ENCODE data around the gene PTPRR.

The PTPRR gene

DNA sequence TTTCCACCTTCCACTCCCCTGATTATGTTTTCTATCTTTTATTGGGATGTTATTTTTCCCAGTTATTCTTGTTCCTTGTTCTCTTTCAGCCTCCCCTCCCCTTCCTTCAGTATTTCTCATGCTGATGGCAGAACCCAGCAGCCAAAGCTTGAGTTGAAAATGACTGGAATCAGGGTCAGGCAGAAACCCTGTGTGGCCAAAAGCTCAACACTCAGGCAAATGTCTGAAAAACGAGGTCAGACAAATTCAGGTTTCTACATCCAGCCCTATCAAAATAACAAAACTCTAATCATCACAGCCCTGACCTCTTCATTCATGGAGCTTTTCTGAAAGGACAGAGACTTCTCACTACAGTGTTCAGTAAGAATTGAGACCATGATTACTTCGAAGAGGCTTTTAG is 134.6 kb downstream of the PTPRR start:
- no peak overlapping the region for H3K4me3 ChIP-seq (ENCODE audit: low read depth in 1 of 2, low read length in 2 of 2)
- no peaks in the 10 kb centered on the region for H3K36me3 ChIP-seq (ENCODE audit: control insufficient read depth in 1 of 2, insufficient read depth in 2 of 2, low read length in 2 of 2)
- H3K27me3 ChIP-seq (ENCODE audit: control insufficient read depth in 1 of 2, insufficient read depth in 2 of 2, low read length in 2 of 2): no peaks in the 10 kb centered on the region
- no peaks in the 10 kb centered on the region for H3K4me1 ChIP-seq (ENCODE audit: control insufficient read depth in 1 of 2, insufficient read depth in 2 of 2, low read length in 2 of 2)
- no peak overlapping the region for H3K9ac ChIP-seq (ENCODE audit: low read depth in 1 of 2, low read length in 2 of 2)
- H3K27ac ChIP-seq (ENCODE audit: low read depth, low read length): no peak overlapping the region
- no peaks in the 10 kb centered on the region for H3K9me3 ChIP-seq (ENCODE audit: control insufficient read depth in 1 of 2, low read length in 2 of 2)

DNA sequence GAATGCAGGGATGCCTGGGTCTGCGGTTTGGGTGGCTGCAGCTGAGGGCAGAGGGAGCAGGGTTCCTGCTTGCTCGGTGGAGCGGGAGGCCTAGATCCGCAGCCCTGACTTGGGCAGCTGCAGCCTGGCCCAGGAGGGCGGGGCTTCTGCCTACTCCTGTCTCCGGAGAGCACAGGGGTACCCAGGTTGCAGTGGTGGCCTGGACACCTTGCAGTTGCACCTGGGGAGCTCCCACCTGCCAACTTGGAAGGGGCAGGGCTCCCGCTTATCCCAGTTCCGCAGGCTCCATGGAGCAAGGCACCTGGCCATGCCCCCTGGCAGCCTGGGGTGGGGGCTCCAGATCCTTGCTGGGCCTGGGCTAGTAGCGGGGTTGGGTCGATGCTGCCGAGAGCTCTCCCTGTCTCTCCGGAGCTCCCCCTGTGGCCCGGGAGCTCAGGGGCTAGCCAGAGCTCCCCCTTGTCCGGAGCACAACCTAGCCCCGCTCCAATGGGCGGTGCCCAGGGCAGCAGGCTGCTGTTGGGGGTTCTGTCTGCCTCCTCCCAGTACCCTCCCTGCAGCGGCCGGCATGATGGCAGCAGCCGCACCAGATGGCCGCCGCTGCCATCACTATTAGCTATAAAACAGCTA is 136.4 kb downstream of the PTPRR start:
- no peaks in the 10 kb centered on the region for H3K27me3 ChIP-seq (ENCODE audit: control insufficient read depth in 1 of 2, insufficient read depth in 2 of 2, low read length in 2 of 2)
- no peak overlapping the region for H3K9ac ChIP-seq (ENCODE audit: low read depth in 1 of 2, low read length in 2 of 2)

DNA sequence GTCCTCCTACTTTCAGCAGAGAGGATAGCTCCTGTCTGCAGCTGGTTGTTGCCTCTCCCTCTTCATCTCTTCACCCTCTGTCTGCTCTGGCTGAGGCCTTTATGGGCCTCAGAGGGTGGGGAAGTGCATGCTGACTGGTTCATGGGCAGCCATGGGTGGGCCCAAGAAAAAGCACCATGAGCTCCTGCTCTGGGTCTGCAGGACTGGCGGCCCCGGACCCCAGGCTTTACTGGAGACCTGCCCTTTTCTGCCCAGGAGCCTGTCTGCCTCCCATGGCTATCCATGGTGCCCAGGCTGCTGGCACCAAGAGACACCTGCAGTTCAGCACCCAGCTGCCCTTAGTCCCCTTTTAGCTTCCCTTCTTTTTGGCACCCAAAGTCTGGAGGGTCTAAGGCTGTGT is 137.1 kb downstream of the PTPRR start:
- Histone ChIP-seq H3K9me3 (ENCODE audit: control insufficient read depth in 1 of 2, low read length in 2 of 2) (no peaks in the 10 kb centered on the region), H3K9ac (ENCODE audit: low read depth in 1 of 2, low read length in 2 of 2) (no peak overlapping the region), H3K4me3 (ENCODE audit: low read depth in 1 of 2, low read length in 2 of 2) (no peak overlapping the region), H3K27ac (ENCODE audit: low read depth, low read length) (no peak overlapping the region), H3K36me3 (ENCODE audit: control insufficient read depth in 1 of 2, insufficient read depth in 2 of 2, low read length in 2 of 2) (no peaks in the 10 kb centered on the region), H3K4me1 (ENCODE audit: control insufficient read depth in 1 of 2, insufficient read depth in 2 of 2, low read length in 2 of 2) (no peaks in the 10 kb centered on the region), H3K27me3 (ENCODE audit: control insufficient read depth in 1 of 2, insufficient read depth in 2 of 2, low read length in 2 of 2) (no peaks in the 10 kb centered on the region)

More for the DNA sequence above, 136.4 kb downstream of the PTPRR start:
- Histone ChIP-seq H3K27ac (ENCODE audit: low read depth, low read length) (no peak overlapping the region), H3K4me3 (ENCODE audit: low read depth in 1 of 2, low read length in 2 of 2) (no peak overlapping the region), H3K4me1 (ENCODE audit: control insufficient read depth in 1 of 2, insufficient read depth in 2 of 2, low read length in 2 of 2) (no peaks in the 10 kb centered on the region), H3K36me3 (ENCODE audit: control insufficient read depth in 1 of 2, insufficient read depth in 2 of 2, low read length in 2 of 2) (no peaks in the 10 kb centered on the region), H3K9me3 (ENCODE audit: control insufficient read depth in 1 of 2, low read length in 2 of 2) (no peaks in the 10 kb centered on the region)

DNA sequence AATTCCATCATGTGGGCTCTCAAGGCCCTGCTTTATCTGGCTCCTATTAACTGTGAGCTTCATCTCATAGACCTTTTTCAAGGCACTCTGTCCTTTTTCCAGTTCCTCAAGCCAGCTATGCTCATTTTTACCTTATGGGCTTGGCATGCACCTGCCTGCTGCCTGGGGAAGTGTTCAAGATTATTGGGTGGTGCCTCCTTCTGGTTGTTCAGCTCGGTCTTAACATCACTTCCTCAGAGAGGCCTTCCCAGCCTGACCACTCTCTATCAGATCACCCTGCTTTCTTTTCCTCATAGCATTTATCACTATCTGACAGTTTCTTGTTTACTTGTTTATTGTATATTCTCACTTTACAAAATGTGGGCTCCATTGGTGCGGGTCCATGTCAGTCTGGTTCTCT is 141.3 kb downstream of the PTPRR start:
- Histone ChIP-seq H3K4me1 (ENCODE audit: control insufficient read depth in 1 of 2, insufficient read depth in 2 of 2, low read length in 2 of 2) (no peaks in the 10 kb centered on the region), H3K9ac (ENCODE audit: low read depth in 1 of 2, low read length in 2 of 2) (no peak overlapping the region), H3K36me3 (ENCODE audit: control insufficient read depth in 1 of 2, insufficient read depth in 2 of 2, low read length in 2 of 2) (no peaks in the 10 kb centered on the region), H3K4me3 (ENCODE audit: low read depth in 1 of 2, low read length in 2 of 2) (no peak overlapping the region), H3K27me3 (ENCODE audit: control insufficient read depth in 1 of 2, insufficient read depth in 2 of 2, low read length in 2 of 2) (no peaks in the 10 kb centered on the region), H3K27ac (ENCODE audit: low read depth, low read length) (no peak overlapping the region), H3K9me3 (ENCODE audit: control insufficient read depth in 1 of 2, low read length in 2 of 2) (no peaks in the 10 kb centered on the region)

DNA sequence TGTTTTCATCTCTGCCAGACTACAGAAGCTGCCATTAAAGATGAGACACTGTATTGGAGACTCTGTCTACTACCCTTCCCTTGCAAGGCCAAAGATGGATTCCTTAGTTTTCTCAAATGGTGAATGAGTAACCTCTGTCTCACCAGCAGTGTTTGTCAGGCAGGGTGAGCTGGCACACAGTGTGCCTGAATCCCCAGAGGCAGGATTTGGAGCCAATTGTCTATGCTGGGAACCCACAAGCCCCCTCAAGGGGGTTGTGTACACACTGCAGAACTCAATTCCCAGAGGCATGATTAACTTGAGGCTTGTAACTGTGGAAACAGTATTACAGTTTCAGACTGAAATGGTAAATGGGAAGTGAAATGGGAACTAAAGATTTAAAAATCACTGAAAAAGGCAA is 146.5 kb downstream of the PTPRR start:
- H3K9ac ChIP-seq (ENCODE audit: low read depth in 1 of 2, low read length in 2 of 2): no peak overlapping the region
- no peak overlapping the region for H3K4me3 ChIP-seq (ENCODE audit: low read depth in 1 of 2, low read length in 2 of 2)
- no peaks in the 10 kb centered on the region for H3K9me3 ChIP-seq (ENCODE audit: control insufficient read depth in 1 of 2, low read length in 2 of 2)
- no peak overlapping the region for H3K27ac ChIP-seq (ENCODE audit: low read depth, low read length)
- no peaks in the 10 kb centered on the region for H3K36me3 ChIP-seq (ENCODE audit: control insufficient read depth in 1 of 2, insufficient read depth in 2 of 2, low read length in 2 of 2)
- no peaks in the 10 kb centered on the region for H3K27me3 ChIP-seq (ENCODE audit: control insufficient read depth in 1 of 2, insufficient read depth in 2 of 2, low read length in 2 of 2)
- no peaks in the 10 kb centered on the region for H3K4me1 ChIP-seq (ENCODE audit: control insufficient read depth in 1 of 2, insufficient read depth in 2 of 2, low read length in 2 of 2)

DNA sequence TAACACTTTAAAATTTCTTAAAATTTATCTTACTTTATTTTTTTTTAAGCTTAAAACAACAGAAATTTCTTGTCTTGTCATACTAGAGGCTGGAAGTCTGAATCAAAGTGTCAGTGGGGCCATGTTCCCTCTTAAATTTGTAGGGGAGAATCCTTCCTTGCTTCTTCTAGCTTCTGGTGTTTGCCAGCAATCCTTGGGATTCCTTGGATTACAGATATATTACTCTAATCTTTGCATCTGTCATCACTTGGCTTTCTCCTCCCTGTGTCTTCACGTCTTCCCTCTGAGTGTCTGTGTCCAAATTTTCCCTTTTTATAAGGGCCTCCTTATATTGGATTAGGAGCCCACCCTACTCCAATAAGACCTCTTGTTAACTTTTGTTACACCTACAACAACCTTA is 147.7 kb downstream of the PTPRR start:
- H3K27ac ChIP-seq (ENCODE audit: low read depth, low read length): no peak overlapping the region
- H3K36me3 ChIP-seq (ENCODE audit: control insufficient read depth in 1 of 2, insufficient read depth in 2 of 2, low read length in 2 of 2): no peaks in the 10 kb centered on the region
- H3K9ac ChIP-seq (ENCODE audit: low read depth in 1 of 2, low read length in 2 of 2): no peak overlapping the region
- no peak overlapping the region for H3K4me3 ChIP-seq (ENCODE audit: low read depth in 1 of 2, low read length in 2 of 2)
- H3K9me3 ChIP-seq (ENCODE audit: control insufficient read depth in 1 of 2, low read length in 2 of 2): no peaks in the 10 kb centered on the region
- no peaks in the 10 kb centered on the region for H3K27me3 ChIP-seq (ENCODE audit: control insufficient read depth in 1 of 2, insufficient read depth in 2 of 2, low read length in 2 of 2)
- H3K4me1 ChIP-seq (ENCODE audit: control insufficient read depth in 1 of 2, insufficient read depth in 2 of 2, low read length in 2 of 2): no peaks in the 10 kb centered on the region

DNA sequence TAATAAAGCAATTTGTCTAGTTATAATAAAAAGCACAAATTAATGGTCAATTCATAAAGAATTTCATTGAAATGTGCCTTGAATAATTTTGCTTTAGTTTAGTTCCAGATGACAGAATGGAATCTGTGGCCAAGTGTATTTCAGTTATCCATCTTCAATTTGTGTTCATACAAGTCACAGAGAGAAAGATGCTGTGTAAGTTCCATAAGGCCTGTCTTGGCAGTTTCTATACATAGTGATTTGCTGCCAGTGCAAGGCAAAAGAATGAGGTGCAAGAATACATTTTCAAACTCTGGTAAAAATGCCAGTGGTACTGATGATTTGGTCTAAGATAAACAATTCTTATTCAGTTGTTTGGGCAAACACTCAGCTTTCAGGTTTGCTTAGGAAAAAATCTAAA is 149.0 kb downstream of the PTPRR start:
- Histone ChIP-seq H3K9ac (ENCODE audit: low read depth in 1 of 2, low read length in 2 of 2) (no peak overlapping the region), H3K9me3 (ENCODE audit: control insufficient read depth in 1 of 2, low read length in 2 of 2) (no peaks in the 10 kb centered on the region), H3K36me3 (ENCODE audit: control insufficient read depth in 1 of 2, insufficient read depth in 2 of 2, low read length in 2 of 2) (no peaks in the 10 kb centered on the region), H3K27me3 (ENCODE audit: control insufficient read depth in 1 of 2, insufficient read depth in 2 of 2, low read length in 2 of 2) (no peaks in the 10 kb centered on the region), H3K4me3 (ENCODE audit: low read depth in 1 of 2, low read length in 2 of 2) (no peak overlapping the region), H3K27ac (ENCODE audit: low read depth, low read length) (no peak overlapping the region), H3K4me1 (ENCODE audit: control insufficient read depth in 1 of 2, insufficient read depth in 2 of 2, low read length in 2 of 2) (no peaks in the 10 kb centered on the region)

DNA sequence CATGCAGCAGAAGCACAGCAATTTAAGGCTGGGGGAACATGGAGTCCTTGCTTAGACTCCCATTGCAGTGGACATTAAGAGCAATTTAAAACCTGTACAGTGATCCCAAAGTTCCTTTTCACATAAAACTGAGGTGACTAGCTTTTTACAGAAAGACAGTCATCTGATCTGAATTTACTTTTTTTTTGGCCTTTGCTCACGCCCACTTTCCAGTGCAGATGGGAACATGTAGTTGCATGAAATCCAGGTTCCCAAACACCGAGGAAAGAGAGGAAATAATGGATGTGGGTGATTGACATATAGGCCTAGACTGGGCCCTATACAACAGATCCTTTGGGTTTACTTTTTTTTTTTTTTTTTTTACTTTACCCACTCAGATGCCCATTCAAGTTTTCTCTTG is 156.9 kb downstream of the PTPRR start:
- H3K27ac ChIP-seq (ENCODE audit: low read depth, low read length): no peak overlapping the region

DNA sequence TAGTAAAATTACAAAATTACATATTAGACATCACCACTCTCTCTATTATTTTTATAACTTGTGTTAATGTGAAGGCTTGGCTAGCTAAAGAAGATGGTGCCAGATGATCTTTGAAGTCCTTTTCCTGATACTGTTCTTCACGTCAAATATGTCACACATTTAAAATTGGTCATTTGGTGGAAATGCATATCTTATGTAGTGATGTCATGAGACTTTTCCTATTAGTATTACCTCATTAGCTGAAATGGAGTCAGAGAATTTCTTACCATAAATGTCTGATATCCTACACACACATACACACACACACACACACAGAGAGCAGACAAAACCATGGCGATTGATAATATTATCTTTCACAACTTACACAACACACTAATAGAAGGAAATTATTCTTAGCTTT is 158.5 kb downstream of the PTPRR start:
- Histone ChIP-seq H3K4me1 (ENCODE audit: control insufficient read depth in 1 of 2, insufficient read depth in 2 of 2, low read length in 2 of 2) (peaks cover under 1 to 9% of the 10 kb centered on the region in 2 donors), H3K27ac (ENCODE audit: low read depth, low read length) (no peak overlapping the region), H3K9ac (ENCODE audit: low read depth in 1 of 2, low read length in 2 of 2) (no peak overlapping the region), H3K4me3 (ENCODE audit: low read depth in 1 of 2, low read length in 2 of 2) (no peak overlapping the region), H3K36me3 (ENCODE audit: control insufficient read depth in 1 of 2, insufficient read depth in 2 of 2, low read length in 2 of 2) (no peaks in the 10 kb centered on the region), H3K27me3 (ENCODE audit: control insufficient read depth in 1 of 2, insufficient read depth in 2 of 2, low read length in 2 of 2) (no peaks in the 10 kb centered on the region), H3K9me3 (ENCODE audit: control insufficient read depth in 1 of 2, low read length in 2 of 2) (no peaks in the 10 kb centered on the region)

More for the DNA sequence above, 156.9 kb downstream of the PTPRR start:
- no peak overlapping the region for H3K4me3 ChIP-seq (ENCODE audit: low read depth in 1 of 2, low read length in 2 of 2)
- no peaks in the 10 kb centered on the region for H3K4me1 ChIP-seq (ENCODE audit: control insufficient read depth in 1 of 2, insufficient read depth in 2 of 2, low read length in 2 of 2)
- H3K9ac ChIP-seq (ENCODE audit: low read depth in 1 of 2, low read length in 2 of 2): no peak overlapping the region
- no peaks in the 10 kb centered on the region for H3K9me3 ChIP-seq (ENCODE audit: control insufficient read depth in 1 of 2, low read length in 2 of 2)
- H3K36me3 ChIP-seq (ENCODE audit: control insufficient read depth in 1 of 2, insufficient read depth in 2 of 2, low read length in 2 of 2): no peaks in the 10 kb centered on the region
- H3K27me3 ChIP-seq (ENCODE audit: control insufficient read depth in 1 of 2, insufficient read depth in 2 of 2, low read length in 2 of 2): no peaks in the 10 kb centered on the region

DNA sequence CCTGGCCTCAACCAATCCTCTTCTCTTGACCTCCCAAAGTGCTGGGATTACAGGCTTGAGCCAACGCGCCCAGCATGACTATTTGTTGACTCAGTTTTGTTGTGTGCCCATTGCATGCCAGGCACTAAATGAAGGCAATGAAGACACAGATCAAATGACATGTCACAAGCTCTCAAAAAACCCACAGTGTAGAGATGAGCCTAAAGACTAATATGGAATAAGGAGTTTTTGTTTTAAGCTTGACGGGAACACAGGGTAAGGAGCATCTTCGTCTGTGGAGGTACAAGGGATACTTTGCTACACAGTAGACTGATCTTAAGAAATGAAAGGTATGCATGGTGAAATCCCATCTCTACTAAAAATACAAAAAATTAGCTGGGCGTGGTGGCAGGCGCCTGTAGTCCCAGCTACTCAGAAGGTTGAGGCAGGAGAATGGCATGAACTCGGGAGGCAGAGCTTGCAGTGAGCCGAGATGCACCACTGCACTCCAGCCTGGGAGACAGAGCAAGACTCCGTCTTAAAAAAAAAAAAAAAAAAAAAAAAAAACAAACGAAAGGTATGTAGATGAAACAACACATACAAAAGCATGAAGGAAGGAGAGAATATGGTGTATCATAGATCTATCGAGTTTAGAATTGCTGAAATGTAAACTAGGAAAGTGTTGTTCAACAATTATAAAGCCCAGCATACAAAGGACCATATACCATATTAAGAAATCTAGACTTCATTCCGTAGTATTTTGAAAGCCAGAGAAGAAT is 161.2 kb downstream of the PTPRR start:
- H3K27ac ChIP-seq (ENCODE audit: low read depth, low read length): no peak overlapping the region
- H3K4me1 ChIP-seq (ENCODE audit: control insufficient read depth in 1 of 2, insufficient read depth in 2 of 2, low read length in 2 of 2): peaks cover 11 to 17% of the 10 kb centered on the region in 2 donors
- H3K9me3 ChIP-seq (ENCODE audit: control insufficient read depth in 1 of 2, low read length in 2 of 2): no peaks in the 10 kb centered on the region
- H3K9ac ChIP-seq (ENCODE audit: low read depth in 1 of 2, low read length in 2 of 2): no peak overlapping the region
- H3K4me3 ChIP-seq (ENCODE audit: low read depth in 1 of 2, low read length in 2 of 2): no peak overlapping the region
- H3K27me3 ChIP-seq (ENCODE audit: control insufficient read depth in 1 of 2, insufficient read depth in 2 of 2, low read length in 2 of 2): no peaks in the 10 kb centered on the region
- no peaks in the 10 kb centered on the region for H3K36me3 ChIP-seq (ENCODE audit: control insufficient read depth in 1 of 2, insufficient read depth in 2 of 2, low read length in 2 of 2)
